SK-N-SH treated with all-trans-retinoic acid at 6 μM for 48 hours (cell line): ENCODE data around the gene MMP13.

Experiments
- ARNTL ChIP-seq: fragments of 450-650 bp; formaldehyde crosslinking; IDR thresholded peaks from 2 replicates; pipeline ENCODE4 v1.5.0; 2020; ENCODE audit warnings: low read depth, mild to moderate bottlenecking, moderate library complexity, borderline replicate concordance
- CSDC2 ChIP-seq: fragments of 250-450 bp; sonication (Bioruptor Pico); IDR thresholded peaks from 2 replicates; pipeline ENCODE4 v1.5.0; 2020; ENCODE audit warnings: mild to moderate bottlenecking, moderate library complexity
- ESRRG ChIP-seq: fragments of 250-450 bp; sonication (Bioruptor Pico); IDR thresholded peaks from 2 replicates; pipeline ENCODE4 v1.6.1; 2021; ENCODE audit warnings: mild to moderate bottlenecking
- RARB ChIP-seq: fragments of 250-450 bp; sonication (Bioruptor Pico); IDR thresholded peaks from 2 replicates; pipeline ENCODE4 v1.8.0; 2021; ENCODE audit warnings: mild to moderate bottlenecking, moderate library complexity
- SNAI2 ChIP-seq: fragments of 250-450 bp; sonication (Bioruptor Pico); IDR thresholded peaks from 2 replicates; pipeline ENCODE4 v1.5.0; 2020; ENCODE audit warnings: mild to moderate bottlenecking, moderate library complexity
- TCF4 ChIP-seq: fragments of 250-450 bp; sonication (Bioruptor Pico); IDR thresholded peaks from 2 replicates; pipeline ENCODE4 v1.8.0; 2021; ENCODE audit warnings: mild to moderate bottlenecking, moderate library complexity, borderline replicate concordance
- TOX ChIP-seq: fragments of 250-450 bp; sonication (Bioruptor Pico); IDR thresholded peaks from 2 replicates; pipeline ENCODE4 v1.8.0; 2021; ENCODE audit warnings: mild to moderate bottlenecking, moderate library complexity, borderline replicate concordance
- ZFP3 ChIP-seq: fragments of 250-450 bp; sonication (Bioruptor Pico); IDR thresholded peaks from 2 replicates; pipeline ENCODE4 v1.5.0; 2020; ENCODE audit warnings: mild to moderate bottlenecking, moderate library complexity
- ZNF565 ChIP-seq: fragments of 450-650 bp; formaldehyde crosslinking; conservative IDR thresholded peaks from 2 replicates; pipeline ENCODE4 v1.5.0; 2020; ENCODE audit warnings: low read depth, mild to moderate bottlenecking, moderate library complexity
- TF ChIP-seq, protein P1 (sequence below): fragments of 250-450 bp; sonication (Bioruptor Pico); IDR thresholded peaks from 2 replicates; pipeline ENCODE4 v1.5.1; 2020; ENCODE audit warnings: low read depth, mild to moderate bottlenecking, moderate library complexity
- TF ChIP-seq, protein P2 (sequence below): fragments of 250-450 bp; sonication (Bioruptor Pico); IDR thresholded peaks from 2 replicates; pipeline ENCODE4 v1.8.0; 2020; ENCODE audit warnings: mild to moderate bottlenecking, moderate library complexity, borderline replicate concordance
- TF ChIP-seq, protein P3 (sequence below): fragments of 250-450 bp; sonication (Bioruptor Pico); IDR thresholded peaks from 2 replicates; pipeline ENCODE4 v1.8.0; 2021; ENCODE audit warnings: low read depth, mild to moderate bottlenecking, moderate library complexity, borderline replicate concordance

DNA sequence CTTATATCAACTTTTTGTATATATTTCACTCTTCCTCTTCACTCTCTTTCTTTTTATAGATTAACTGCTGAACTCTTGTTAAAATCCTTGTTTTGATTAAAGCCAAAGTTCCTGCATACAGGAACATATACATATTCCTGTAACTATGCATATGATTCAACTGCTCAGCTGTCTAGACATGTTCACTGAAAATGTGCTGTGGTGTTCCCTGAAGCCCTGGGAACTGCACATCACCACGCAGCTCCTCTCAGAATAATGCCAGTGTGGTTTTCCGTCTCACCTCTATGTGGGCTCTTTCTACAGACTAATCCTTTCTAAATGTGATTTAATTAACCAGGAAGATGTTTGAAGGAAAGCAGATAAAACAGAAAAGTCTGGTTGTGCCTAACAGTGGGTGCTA is 55.2 kb downstream of the MMP13 start:
- TF ChIP-seq, protein P1, sequence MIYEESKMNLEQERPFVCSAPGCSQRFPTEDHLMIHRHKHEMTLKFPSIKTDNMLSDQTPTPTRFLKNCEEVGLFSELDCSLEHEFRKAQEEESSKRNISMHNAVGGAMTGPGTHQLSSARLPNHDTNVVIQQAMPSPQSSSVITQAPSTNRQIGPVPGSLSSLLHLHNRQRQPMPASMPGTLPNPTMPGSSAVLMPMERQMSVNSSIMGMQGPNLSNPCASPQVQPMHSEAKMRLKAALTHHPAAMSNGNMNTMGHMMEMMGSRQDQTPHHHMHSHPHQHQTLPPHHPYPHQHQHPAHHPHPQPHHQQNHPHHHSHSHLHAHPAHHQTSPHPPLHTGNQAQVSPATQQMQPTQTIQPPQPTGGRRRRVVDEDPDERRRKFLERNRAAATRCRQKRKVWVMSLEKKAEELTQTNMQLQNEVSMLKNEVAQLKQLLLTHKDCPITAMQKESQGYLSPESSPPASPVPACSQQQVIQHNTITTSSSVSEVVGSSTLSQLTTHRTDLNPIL: no peak
- TF ChIP-seq CSDC2 (CRISPR knock-in tag) (no peak), ZNF565 (CRISPR knock-in tag) (no peak), ARNTL (CRISPR knock-in tag) (no peak), RARB (CRISPR knock-in tag) (no peak), SNAI2 (CRISPR knock-in tag) (no peak), ESRRG (CRISPR knock-in tag) (no peak), TOX (CRISPR knock-in tag) (no peak), ZFP3 (no peak), TCF4 (no peak)
- TF ChIP-seq, protein P2, sequence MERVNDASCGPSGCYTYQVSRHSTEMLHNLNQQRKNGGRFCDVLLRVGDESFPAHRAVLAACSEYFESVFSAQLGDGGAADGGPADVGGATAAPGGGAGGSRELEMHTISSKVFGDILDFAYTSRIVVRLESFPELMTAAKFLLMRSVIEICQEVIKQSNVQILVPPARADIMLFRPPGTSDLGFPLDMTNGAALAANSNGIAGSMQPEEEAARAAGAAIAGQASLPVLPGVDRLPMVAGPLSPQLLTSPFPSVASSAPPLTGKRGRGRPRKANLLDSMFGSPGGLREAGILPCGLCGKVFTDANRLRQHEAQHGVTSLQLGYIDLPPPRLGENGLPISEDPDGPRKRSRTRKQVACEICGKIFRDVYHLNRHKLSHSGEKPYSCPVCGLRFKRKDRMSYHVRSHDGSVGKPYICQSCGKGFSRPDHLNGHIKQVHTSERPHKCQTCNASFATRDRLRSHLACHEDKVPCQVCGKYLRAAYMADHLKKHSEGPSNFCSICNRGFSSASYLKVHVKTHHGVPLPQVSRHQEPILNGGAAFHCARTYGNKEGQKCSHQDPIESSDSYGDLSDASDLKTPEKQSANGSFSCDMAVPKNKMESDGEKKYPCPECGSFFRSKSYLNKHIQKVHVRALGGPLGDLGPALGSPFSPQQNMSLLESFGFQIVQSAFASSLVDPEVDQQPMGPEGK (CRISPR knock-in tag): no peak
- TF ChIP-seq, protein P3, sequence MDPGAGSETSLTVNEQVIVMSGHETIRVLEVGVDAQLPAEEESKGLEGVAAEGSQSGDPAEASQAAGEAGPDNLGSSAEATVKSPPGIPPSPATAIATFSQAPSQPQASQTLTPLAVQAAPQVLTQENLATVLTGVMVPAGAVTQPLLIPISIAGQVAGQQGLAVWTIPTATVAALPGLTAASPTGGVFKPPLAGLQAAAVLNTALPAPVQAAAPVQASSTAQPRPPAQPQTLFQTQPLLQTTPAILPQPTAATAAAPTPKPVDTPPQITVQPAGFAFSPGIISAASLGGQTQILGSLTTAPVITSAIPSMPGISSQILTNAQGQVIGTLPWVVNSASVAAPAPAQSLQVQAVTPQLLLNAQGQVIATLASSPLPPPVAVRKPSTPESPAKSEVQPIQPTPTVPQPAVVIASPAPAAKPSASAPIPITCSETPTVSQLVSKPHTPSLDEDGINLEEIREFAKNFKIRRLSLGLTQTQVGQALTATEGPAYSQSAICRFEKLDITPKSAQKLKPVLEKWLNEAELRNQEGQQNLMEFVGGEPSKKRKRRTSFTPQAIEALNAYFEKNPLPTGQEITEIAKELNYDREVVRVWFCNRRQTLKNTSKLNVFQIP (CRISPR knock-in tag): no peak
